Activated CD8-positive, alpha-beta memory T cell treated with anti-CD3 and anti-CD28 coated beads for 24 hours (primary cell): ENCODE measurements around the gene MBIP.

Experiments
- DNase-seq: peaks from one replicate; pipeline ENCODE4 v3.0.0-alpha.2; 2020

Gene MBIP

GRCh38 chr14:36258241-36258640, 62.2 kb downstream of the MBIP start:
- no peak for DNase-seq

- DNase-seq, result no peak
Measured at GRCh38 chr14:36256126-36256801, 64.2 kb downstream of the MBIP start.

- DNase-seq, result no peak
Measured at GRCh38 chr14:36254020-36254624, 66.3 kb downstream of the MBIP start.
